ENCODE data around the gene SYNGR4.

SYNGR4 gene

GRCh38 chr19:48396016-48396823 lies 32.1 kb downstream of the SYNGR4 start:
- no peak for DNase-seq (ENCODE audit: low read depth)

DNA sequence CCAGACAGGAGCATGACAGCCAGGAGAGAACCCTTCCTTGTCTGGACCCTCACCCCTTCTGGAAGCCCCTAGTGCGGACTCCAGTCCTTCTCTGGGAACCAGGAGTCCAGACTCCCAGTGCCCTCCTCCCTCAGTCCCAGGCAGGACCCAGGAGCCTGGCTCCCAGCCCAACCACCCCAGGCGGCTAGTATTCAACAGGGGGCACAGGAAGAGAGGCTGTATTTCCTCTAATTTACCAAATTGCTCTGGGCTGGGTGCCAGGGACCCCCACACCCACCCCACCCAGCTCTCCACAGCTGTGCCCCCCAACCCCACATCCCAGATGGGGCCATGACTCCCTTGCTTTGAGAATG lies 32.6 kb downstream of the SYNGR4 start:
- DNase-seq (ENCODE audit: low read depth): no peak

DNA sequence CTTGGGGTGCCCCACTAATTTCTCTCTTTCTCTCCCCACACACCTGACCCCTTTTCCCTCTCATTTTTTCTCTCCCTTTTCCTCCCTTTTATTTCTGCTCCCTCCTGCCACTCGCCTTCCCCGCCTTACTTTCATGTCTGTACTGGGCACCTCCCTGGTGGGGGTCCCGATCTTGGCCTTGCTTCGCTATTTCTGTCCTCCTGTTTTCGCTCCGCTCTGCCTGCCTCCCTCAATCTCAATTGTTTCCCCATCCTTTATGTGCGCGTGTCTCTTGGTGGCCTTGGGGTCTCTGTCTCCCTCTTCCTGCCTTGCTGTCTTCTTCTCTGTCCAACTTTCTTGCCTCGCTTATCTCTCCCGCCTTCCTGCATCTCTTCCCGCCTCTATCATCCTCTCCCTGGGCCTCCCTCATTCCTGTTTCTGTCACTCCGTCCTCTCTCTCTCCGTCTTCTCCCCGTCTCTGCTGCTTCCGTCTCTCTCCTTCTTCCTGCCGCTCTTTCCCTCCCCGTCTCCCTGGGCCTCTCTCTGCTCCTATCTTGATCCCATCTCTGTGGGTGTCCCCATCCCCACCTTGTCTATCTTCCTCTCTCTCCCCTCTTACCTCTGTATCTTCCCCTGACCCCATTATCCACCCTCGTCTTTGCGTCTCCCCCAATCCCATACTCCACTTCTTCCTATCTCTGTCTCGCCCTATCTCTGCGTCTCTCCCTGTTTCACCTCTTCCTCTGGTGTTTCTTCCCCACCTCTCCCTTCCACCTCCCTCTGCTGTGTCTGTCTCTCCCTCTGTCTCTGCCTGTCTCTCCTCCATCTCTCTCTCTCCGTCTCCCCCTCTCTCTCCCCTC lies 33.3 kb downstream of the SYNGR4 start:
- no peak for DNase-seq (ENCODE audit: low read depth)

DNA sequence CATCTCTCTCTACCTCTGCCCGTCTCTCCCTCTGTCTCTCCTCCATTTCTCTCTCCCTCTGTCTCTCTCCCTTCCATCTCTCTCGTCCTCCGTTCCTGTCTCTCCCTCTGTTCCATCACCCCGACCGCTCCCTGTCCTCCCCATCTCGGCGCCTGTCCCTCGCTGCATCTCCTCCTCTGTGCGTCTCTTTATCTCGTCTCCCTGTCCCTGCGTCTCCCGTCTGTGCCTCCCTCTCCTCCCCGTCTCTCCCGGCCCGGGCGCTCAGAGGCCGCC lies 33.9 kb downstream of the SYNGR4 start:
- no peak for DNase-seq (ENCODE audit: low read depth)

- no peak for DNase-seq (ENCODE audit: low read depth)
Observed at GRCh38 chr19:48398375-48399235, 34.4 kb downstream of the SYNGR4 start.

DNA sequence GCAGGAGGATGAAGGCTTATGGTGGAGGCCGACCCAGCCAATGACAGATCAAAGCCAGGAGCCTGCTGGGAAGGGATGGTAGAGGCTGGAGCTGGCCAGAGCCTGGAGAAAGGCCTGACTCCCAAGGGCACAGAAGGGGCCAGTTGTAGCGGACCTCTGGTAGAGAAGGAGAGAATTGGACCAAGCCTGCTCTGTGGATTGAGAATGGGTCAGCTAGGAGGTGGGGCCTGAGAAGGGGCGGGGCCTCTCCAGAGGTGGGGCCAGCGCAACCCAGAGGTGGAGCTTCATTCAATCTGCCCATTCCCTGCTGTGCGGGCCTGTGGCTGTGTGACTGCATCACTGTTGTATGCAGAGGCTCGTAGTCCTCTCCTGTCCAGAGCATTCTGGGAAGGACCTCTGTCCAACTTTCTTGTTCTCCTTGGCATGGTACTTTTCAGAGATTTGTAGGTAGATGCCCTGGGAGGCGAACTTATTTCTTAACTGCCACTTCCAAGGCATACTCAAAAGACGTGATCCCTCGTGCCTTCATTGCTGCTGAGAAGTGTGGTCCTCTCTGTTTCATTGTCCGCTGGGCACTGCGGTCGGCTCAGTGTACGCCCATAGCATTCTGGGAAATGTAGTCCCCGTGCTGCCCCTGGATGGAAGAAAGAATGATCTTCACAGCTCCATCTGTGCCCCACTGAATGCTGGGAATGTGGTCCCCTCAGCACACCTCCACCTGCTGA lies 36.0 kb downstream of the SYNGR4 start:
- DNase-seq (ENCODE audit: low read depth): no peak

DNA sequence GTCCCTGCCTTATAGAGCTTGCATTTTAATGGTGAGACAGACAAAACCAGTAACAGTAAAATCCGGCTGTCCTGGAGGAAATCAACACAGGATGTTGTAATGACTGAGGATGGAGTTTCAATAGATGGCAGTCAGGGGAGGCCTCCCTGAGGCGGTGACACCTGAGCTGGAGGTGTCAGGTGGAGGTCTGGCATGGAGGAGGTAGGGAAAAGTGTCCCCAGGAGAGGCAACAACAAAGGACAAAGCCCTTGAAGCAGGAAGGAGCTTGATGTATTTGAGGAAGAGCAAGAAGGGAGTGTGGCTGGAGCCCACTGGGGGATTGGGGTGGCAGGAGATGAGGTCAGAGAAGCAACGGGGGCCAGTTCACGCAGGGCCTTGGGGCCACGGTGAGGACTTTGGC lies 37.1 kb downstream of the SYNGR4 start:
- no peak for DNase-seq (ENCODE audit: low read depth)

DNA sequence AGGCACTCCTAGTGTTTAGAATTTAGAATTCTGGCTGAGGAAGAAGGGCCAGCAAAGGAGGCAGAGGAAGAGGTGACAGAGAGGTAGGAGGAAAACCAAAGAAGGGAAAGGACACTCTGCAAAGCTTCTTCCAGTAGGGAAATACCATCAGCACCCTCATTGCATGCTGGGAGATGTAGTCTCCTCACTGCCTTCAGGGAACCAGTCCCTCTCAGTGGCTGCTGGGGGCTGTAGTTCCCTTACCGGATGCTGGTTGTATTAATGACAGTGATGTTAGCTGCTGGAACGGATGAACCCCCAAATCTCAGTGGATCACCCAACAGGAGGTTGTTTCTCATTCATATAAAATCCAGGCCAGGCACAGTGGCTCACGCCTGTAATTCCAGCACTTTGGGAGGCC lies 39.4 kb downstream of the SYNGR4 start:
- DNase-seq (ENCODE audit: low read depth): no peak

DNA sequence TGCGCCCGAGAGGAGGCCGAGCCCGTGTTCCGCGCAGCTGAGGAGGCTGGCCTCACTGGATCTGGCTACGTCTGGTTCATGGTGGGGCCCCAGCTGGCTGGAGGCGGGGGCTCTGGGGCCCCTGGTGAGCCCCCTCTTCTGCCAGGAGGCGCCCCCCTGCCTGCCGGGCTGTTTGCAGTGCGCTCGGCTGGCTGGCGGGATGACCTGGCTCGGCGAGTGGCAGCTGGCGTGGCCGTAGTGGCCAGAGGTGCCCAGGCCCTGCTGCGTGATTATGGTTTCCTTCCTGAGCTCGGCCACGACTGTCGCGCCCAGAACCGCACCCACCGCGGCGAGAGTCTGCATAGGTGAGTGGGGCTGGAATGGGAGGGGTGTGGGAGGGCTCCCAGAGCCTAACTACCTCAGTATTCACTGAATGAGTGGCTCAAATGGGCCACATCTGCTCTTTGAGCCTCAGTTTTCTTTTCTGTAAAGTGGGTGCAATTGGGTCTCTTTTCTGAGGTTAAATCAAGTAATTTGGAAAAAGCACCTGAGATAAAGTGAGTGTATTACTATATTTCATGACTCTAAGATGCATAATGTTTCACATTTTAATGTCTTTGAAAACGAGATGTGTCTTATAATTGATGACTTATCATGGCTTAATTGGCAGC lies 41.0 kb downstream of the SYNGR4 start:
- DNase-seq (ENCODE audit: low read depth): no peak

DNA sequence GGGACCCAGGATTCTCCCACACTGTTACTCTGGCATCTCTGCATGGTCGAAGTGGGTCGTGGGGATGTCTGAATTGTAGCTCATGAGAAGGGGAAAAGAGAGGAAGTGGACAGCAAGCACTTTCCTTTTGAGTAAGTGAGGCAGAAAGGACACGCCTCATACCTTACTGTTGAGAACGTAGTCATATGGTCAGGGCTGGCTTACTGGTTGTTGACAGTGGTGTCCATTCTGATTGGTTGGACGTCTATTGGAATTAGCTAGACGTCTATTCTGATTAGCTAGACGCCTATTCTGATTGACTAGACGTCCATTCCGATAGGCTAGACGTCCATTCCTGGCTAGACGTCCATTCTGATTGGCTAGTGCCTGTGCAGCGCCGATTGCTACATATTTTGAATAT lies 41.7 kb downstream of the SYNGR4 start:
- DNase-seq (ENCODE audit: low read depth): no peak

- no peak for DNase-seq (ENCODE audit: low read depth)
Observed at GRCh38 chr19:48413879-48414587, 49.9 kb downstream of the SYNGR4 start.

- no peak for DNase-seq (ENCODE audit: low read depth)
Observed at GRCh38 chr19:48415395-48415794, 51.2 kb downstream of the SYNGR4 start.

DNA sequence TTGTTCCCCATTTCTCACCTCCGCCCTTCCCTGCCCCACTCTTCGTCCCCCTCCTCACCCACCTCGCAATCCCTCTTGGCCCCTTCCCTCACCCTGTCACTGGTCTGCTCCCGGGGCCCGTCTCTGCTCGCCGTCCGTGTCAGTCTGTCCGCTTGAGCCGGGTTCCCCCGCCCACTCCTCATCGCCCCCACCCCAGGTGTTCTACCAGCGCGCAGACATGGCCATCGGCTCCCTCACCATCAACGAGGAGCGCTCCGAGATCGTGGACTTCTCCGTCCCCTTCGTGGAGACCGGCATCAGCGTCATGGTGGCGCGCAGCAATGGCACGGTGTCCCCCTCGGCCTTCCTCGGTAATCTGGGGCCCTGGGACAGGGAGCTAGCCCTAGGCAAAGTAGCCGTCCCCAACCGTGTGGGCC lies 51.6 kb downstream of the SYNGR4 start:
- no peak for DNase-seq (ENCODE audit: low read depth)

DNA sequence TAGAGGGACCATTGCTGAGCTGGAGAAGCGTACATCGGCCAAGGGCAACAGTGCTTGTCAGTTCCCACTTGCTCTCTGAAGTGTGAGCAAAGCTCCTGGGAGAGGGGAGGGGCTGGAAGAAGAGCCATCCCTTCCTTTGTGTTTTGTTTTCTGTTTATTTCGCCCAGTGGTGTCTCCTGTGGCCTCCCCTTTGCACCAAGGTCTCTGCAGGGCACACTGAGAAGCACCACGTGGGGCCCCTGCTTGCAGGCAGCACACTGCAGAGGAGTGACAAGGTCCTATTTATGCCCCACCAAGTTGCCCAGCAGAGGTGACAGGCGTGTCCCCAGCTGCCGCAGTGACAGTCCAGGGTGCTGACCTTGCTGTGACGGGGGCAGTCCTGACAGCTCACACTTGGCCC lies 53.3 kb downstream of the SYNGR4 start:
- DNase-seq (ENCODE audit: low read depth): no peak

DNA sequence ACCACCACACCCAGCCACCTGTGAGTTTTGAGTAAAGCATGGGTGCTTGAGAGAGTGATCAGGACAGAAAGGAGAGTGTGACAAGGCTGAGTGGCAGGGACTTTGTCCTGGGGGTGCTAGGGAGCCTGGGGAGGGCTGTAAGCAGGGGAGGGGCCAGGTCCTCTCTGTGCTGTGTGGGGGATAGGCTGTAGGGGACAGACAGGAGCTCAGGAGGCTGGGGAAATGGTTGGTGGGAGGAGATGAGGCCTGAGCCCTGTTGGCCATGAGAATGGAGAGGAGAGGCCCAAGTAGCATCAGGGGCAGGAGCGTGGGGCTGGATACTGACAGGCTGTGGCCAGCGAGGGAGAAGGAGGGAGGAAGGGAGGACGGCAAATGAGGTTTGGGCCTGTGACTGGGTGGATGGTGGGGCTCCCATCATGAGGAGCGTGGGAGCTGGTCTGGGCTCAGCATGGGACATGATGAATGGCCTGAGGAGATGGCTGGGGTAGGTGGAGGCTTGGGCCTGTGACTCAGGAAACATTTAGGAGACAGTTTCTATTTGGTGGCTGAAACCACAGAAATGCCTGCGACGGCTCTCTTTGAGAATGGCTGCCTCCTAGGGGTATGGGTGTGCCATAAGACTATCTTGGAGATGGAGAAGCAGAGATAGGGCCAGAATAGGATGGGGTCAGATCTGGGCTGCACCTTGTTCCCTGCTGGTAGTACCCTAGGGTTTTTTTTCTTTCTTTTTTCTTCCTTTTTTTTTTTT lies 54.3 kb downstream of the SYNGR4 start:
- no peak for DNase-seq (ENCODE audit: low read depth)

- DNase-seq (ENCODE audit: low read depth): no peak
Observed at GRCh38 chr19:48419158-48419920, 55.2 kb downstream of the SYNGR4 start.

DNA sequence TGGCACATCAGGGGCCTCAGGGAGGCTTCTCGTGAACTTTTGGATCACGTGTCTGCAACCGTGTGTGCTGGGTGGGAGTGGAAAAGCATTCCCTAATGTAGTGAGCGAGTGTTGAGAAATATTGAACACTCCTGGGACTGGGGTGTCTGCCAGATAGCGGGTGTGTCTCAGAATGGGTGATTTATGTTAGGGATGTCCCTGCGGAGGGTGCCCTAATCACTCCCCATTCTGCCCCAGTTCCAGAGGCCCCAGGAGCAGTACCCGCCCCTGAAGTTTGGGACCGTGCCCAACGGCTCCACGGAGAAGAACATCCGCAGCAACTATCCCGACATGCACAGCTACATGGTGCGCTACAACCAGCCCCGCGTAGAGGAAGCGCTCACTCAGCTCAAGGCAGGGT lies 57.4 kb downstream of the SYNGR4 start:
- DNase-seq (ENCODE audit: low read depth): no peak

DNA sequence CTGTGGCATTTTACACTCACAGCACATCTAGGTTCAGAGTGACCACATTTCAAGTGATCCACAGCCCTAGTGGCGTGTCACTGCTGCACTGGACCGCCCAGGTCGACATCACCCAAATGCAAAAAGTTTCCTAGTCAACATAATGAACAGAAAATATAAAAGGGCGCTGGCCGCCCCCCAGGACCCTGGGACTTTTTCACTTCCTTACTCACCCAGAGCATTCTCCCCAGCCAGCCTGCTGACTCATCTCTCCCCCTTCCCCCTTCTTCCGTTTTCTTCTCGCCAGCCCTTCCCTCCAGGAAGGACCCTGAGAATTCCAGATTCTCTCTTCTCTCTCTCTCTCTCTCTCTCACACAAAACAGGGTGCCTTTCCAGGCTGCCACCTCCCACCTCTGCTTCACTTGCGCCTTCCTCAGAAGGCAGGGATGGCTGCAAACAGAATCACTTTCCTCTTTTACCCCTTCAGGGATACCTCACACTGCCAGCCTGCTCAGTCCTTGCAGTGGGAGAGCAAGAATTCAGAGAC lies 60.6 kb downstream of the SYNGR4 start:
- no peak for DNase-seq (ENCODE audit: low read depth)

Measured in non-pigmented ciliary epithelial cell (primary cell).